CD14-positive monocyte (primary cell): ENCODE results near the gene PCP4. TPM values are rescaled to one million over a fixed set of nuclear protein-coding genes. Genes with fewer than 3 reads are reported as not detected.
"Not testable (repeated sequence)": the region's sequence is repeated elsewhere in the genome, so short reads cannot be mapped to it uniquely, and the experiment has no call there.

Experiments used
- DNase-seq, 3 donors: peaks; one replicate each; pipeline ENCODE4 v3.0.0-alpha.2; 2011 to 2022
- H2AFZ ChIP-seq: 2 replicates; pipeline ENCODE4 v1.6.0; 2012; ENCODE audit warnings: mild to moderate bottlenecking, low read depth, low read length, inconsistent platforms; ENCODE audit not compliant: insufficient read depth, poor library complexity, severe bottlenecking
- H3K27ac ChIP-seq, 2 donors: 1 replicate in 1 of 2; 2 replicates in 1 of 2; pipeline ENCODE4 v1.5.1; 2012 to 2013; ENCODE audit warnings: low read length in 2 of 2, control low read depth in 1 of 2, inconsistent platforms in 1 of 2, low read depth in 1 of 2, mild to moderate bottlenecking in 1 of 2
- H3K27me3 ChIP-seq, 2 donors: one replicate each; pipeline versions ENCODE4 v1.6.0 to v1.6.1; 2011 to 2013; ENCODE audit warnings: low read length in 2 of 2; ENCODE audit not compliant: control insufficient read depth in 2 of 2, insufficient read depth in 2 of 2
- H3K36me3 ChIP-seq, 2 donors: replicated peaks in 1 of 2; 1 replicate in 1 of 2; 2 replicates in 1 of 2; pipeline versions ENCODE4 v1.5.1 to v1.6.1; 2012 to 2013; ENCODE audit warnings: low read length in 2 of 2, control low read depth in 1 of 2, inconsistent platforms in 1 of 2, mild to moderate bottlenecking in 1 of 2; ENCODE audit not compliant: insufficient read depth in 2 of 2, control insufficient read depth in 1 of 2
- H3K4me1 ChIP-seq, 2 donors: 1 replicate in 1 of 2; 2 replicates in 1 of 2; pipeline versions ENCODE4 v1.5.1 to v1.6.1; 2012 to 2013; ENCODE audit warnings: low read length in 2 of 2, control low read depth in 1 of 2, inconsistent platforms in 1 of 2, mild to moderate bottlenecking in 1 of 2, moderate library complexity in 1 of 2; ENCODE audit not compliant: insufficient read depth in 2 of 2, control insufficient read depth in 1 of 2
- H3K4me2 ChIP-seq: replicated peaks from 2 replicates; pipeline ENCODE3; 2012; ENCODE audit warnings: low read length, moderate library complexity, mild to moderate bottlenecking; ENCODE audit not compliant: poor library complexity, severe bottlenecking; ENCODE audit errors: extremely low read depth
- H3K4me3 ChIP-seq, 3 experiments: fragments of 200-600 bp in 1 of 3; sonication (generic) in 1 of 3; replicated peaks in 1 of 3; 1 replicate in 2 of 3; 2 replicates in 1 of 3; pipeline ENCODE4 v1.5.1; 2011 to 2013; ENCODE audit warnings: low read length in 3 of 3, mild to moderate bottlenecking in 3 of 3, control low read depth in 2 of 3, low read depth in 2 of 3, inconsistent platforms in 1 of 3, moderate library complexity in 1 of 3
- H3K79me2 ChIP-seq: 2 replicates; pipeline ENCODE4 v1.6.0; 2012; ENCODE audit warnings: mild to moderate bottlenecking, control low read depth, inconsistent platforms, low read length, moderate library complexity; ENCODE audit not compliant: insufficient read depth
- H3K9ac ChIP-seq: 2 replicates; pipeline ENCODE4 v1.6.0; 2017; ENCODE audit warnings: low read length, mild to moderate bottlenecking; ENCODE audit not compliant: insufficient read depth, poor library complexity, severe bottlenecking
- H3K9me3 ChIP-seq, 2 donors: replicated peaks in 1 of 2; 1 replicate in 1 of 2; 2 replicates in 1 of 2; pipeline versions ENCODE4 v1.5.1 to v1.6.1; 2012 to 2013; ENCODE audit warnings: low read length in 2 of 2, control low read depth in 1 of 2; ENCODE audit not compliant: control insufficient read depth in 1 of 2, insufficient read depth in 1 of 2
- H4K20me1 ChIP-seq: 2 replicates; pipeline ENCODE4 v1.6.0; 2012; ENCODE audit warnings: mild to moderate bottlenecking, low read length, control low read depth, moderate library complexity; ENCODE audit not compliant: insufficient read depth
- H3K27ac Mint-ChIP-seq, 7 donors: one replicate each; pipeline ENCODE4 v1.8.0; 2020; ENCODE audit warnings: mild to moderate bottlenecking in 7 of 7, mixed read lengths in 7 of 7, moderate library complexity in 6 of 7, inconsistent platforms in 2 of 7
- H3K27me3 Mint-ChIP-seq, 3 donors: one replicate each; pipeline ENCODE4 v1.8.0; 2021 to 2022; ENCODE audit warnings: low read depth in 3 of 3, mild to moderate bottlenecking in 3 of 3, mixed read lengths in 3 of 3, moderate library complexity in 3 of 3, inconsistent platforms in 1 of 3
- H3K36me3 Mint-ChIP-seq, 2 donors: one replicate each; pipeline ENCODE4 v1.8.0; 2020; ENCODE audit warnings: mixed read lengths in 2 of 2, inconsistent platforms in 1 of 2, mild to moderate bottlenecking in 1 of 2
- H3K4me1 Mint-ChIP-seq: one replicate; pipeline ENCODE4 v1.8.0; 2020; ENCODE audit warnings: mild to moderate bottlenecking, mixed read lengths
- H3K4me3 Mint-ChIP-seq, 2 donors: one replicate each; pipeline ENCODE4 v1.8.0; 2020; ENCODE audit warnings: mild to moderate bottlenecking in 2 of 2, mixed read lengths in 2 of 2, moderate library complexity in 1 of 2
- H3K9me3 Mint-ChIP-seq, 7 donors: one replicate each; pipeline ENCODE4 v1.8.0; 2020 to 2022; ENCODE audit warnings: mixed read lengths in 7 of 7, mild to moderate bottlenecking in 6 of 7, moderate library complexity in 6 of 7, inconsistent platforms in 2 of 7
- CTCF ChIP-seq: fragments of 200-600 bp; IDR thresholded peaks from one replicate; pipeline ENCODE4 v1.8.0; 2022; ENCODE audit warnings: antibody characterized with exemption, mild to moderate bottlenecking
- WGBS: methylation state at CpG from one replicate; pipeline ENCODE4 v1.1.5; 2013; ENCODE audit warnings: missing lambda C conversion rate; ENCODE audit not compliant: insufficient coverage; 5-methylcytosine and 5-hydroxymethylcytosine counted together
- intact Hi-C, 2 donors: fragments of 100-400 bp; cut with micrococcal nuclease; formaldehyde crosslinking; loops; one replicate each; pipeline versions ENCODE4 v1.15.0 to v1.15.1; 2023
- polyA plus RNA-seq, 3 donors: library from polyadenylated mRNA; depleted of rRNA in 1 of 3; unstranded in 2 of 3; stranded (reverse) in 1 of 3; fragments of 300-500 nt in 2 of 3; fragments of >200 nt in 1 of 3; fragmentation: Illumina TruSeq in 2 of 3; gene quantifications; 1 replicate in 2 of 3; 2 replicates in 1 of 3; pipeline ENCODE4 v1.2.3, GENCODE V29; 2012 to 2021

The PCP4 gene
- polyA plus RNA-seq, 3 donors, result not detected

- Histone ChIP-seq H4K20me1 (no peaks in the 10 kb centered on the region), H3K27me3 (no peaks in the 10 kb centered on the region), H2AFZ (no peak overlapping the region), H3K9me3 (no peaks in the 10 kb centered on the region), H3K4me1 (no peaks in the 10 kb centered on the region), H3K27ac (no peak overlapping the region), H3K4me2 (no peak overlapping the region), H3K4me3 (no peak overlapping the region), H3K9ac (no peak overlapping the region), H3K79me2 (no peaks in the 10 kb centered on the region), H3K36me3 (no peaks in the 10 kb centered on the region)
- H3K27ac Mint-ChIP-seq, result no peak overlapping the region
- no peaks in the 10 kb centered on the region for H3K4me1 Mint-ChIP-seq
- DNase-seq, result no peak
- H3K4me3 Mint-ChIP-seq, result no peak overlapping the region
- WGBS, result 86% methylated on average over 7 of the region's 9 CpGs
- no peak for TF ChIP-seq CTCF
- no peaks in the 10 kb centered on the region for H3K36me3 Mint-ChIP-seq
- H3K27me3 Mint-ChIP-seq, result peaks cover 0 to 1% (median 0%) of the 10 kb centered on the region in 3 donors
- H3K9me3 Mint-ChIP-seq, result peaks cover 0 to 2% (median under 1%) of the 10 kb centered on the region in 7 donors
- intact Hi-C loops, result no loop called here
These were observed 21.6 kb downstream of the PCP4 start for GRCh38 chr21:39888848-39889247.

- Mint-ChIP-seq H3K27ac (no peak overlapping the region), H3K4me3 (no peak overlapping the region), H3K9me3 (peaks cover 0 to 4% (median 1%) of the 10 kb centered on the region in 7 donors), H3K27me3 (peaks cover 0 to 2% (median 0%) of the 10 kb centered on the region in 3 donors), H3K36me3 (no peaks in the 10 kb centered on the region), H3K4me1 (no peaks in the 10 kb centered on the region)
- 86% methylated on average over 5 of the region's 5 CpGs for WGBS
- no peak for TF ChIP-seq CTCF
- intact Hi-C loops, result no loop called here
- Histone ChIP-seq H3K36me3 (no peaks in the 10 kb centered on the region), H3K79me2 (no peaks in the 10 kb centered on the region), H3K9ac (no peak overlapping the region), H3K27ac (no peak overlapping the region), H3K27me3 (no peaks in the 10 kb centered on the region), H3K4me3 (no peak overlapping the region), H2AFZ (no peak overlapping the region), H4K20me1 (no peaks in the 10 kb centered on the region), H3K4me1 (no peaks in the 10 kb centered on the region), H3K9me3 (no peaks in the 10 kb centered on the region), H3K4me2 (no peak overlapping the region)
- no peak for DNase-seq
These were observed 23.9 kb downstream of the PCP4 start for GRCh38 chr21:39891111-39891510.

- H3K4me3 ChIP-seq, H3K4me1 ChIP-seq, H3K27ac Mint-ChIP-seq, H3K9me3 Mint-ChIP-seq, intact Hi-C loops, H3K9ac ChIP-seq, H3K27me3 Mint-ChIP-seq, H3K4me1 Mint-ChIP-seq, H3K36me3 ChIP-seq, H3K4me2 ChIP-seq, DNase-seq, H3K4me3 Mint-ChIP-seq, H3K27me3 ChIP-seq, H3K79me2 ChIP-seq, H3K27ac ChIP-seq, H2AFZ ChIP-seq, H3K36me3 Mint-ChIP-seq, H4K20me1 ChIP-seq, H3K9me3 ChIP-seq: not testable (repeated sequence)
- no CpG with 5 or more reads among the region's 12 CpGs for WGBS
These were observed 24.6 kb downstream of the PCP4 start for GRCh38 chr21:39891863-39892262.
